ENCODE data around the gene MOGAT3.

Gene MOGAT3

DNA sequence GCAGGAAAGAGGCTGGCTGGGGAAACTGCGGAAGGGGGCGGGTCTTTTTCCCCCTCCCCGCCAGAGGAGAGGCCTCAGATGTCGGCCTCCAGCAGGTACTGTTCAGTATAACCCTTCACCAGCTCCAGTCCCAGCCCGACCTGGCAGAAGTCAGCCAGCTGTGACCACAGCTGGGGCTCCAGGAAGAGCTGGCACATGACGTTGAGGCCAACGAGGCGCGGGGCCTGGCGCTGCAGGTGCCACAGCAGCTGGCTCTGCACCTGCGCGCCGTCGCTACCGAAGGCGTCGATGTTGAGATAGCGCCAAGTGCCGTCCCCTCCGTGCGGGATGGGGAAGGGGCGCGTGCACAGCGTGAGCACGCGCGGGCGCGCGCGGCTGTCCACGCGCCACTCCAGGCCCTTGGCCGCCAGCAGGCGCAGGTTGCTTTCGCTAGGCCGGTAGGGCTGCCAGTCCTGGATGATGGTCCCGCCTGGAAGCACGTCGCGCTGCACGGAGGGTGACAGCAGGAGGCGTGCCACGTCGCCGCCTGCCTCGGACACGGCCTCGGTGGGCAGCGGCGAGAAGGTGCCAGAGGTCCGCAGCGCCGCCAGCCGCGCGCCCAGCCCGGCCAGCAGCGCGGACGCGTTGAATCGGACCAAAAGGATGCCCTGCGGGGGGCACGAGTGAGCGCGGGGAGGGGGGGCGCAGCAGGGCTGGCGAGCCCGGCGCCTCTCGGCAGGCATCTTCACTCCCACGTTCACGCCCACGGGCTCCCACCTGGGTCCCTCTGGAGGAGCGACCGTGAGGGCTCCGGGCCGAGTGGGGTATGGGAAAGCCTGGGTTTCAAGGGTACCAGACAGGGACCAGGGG lies 28.6 kb downstream of the MOGAT3 start:
- DNase-seq (ENCODE audit: low read depth) = no peak

DNA sequence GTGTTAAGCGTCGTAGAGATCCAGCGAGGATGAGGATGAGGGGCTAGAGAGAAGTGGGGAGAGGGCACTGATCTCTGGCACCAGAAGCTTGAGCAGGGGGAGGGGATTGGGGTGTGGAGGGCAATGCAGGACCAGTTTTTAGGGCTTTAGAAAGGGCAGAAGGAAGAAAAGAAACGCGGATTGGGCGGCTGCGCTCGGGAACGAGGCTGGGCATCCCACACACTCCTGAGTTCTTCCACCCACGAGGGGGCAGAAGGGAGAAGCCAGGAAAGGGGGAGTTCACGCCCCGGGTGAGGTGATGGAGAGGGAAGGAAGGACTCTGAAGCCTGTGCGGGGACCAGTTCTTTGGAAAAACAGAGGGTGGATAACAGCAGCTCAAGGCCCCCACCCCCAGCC lies 29.4 kb downstream of the MOGAT3 start:
- no peak for DNase-seq (ENCODE audit: low read depth)

DNA sequence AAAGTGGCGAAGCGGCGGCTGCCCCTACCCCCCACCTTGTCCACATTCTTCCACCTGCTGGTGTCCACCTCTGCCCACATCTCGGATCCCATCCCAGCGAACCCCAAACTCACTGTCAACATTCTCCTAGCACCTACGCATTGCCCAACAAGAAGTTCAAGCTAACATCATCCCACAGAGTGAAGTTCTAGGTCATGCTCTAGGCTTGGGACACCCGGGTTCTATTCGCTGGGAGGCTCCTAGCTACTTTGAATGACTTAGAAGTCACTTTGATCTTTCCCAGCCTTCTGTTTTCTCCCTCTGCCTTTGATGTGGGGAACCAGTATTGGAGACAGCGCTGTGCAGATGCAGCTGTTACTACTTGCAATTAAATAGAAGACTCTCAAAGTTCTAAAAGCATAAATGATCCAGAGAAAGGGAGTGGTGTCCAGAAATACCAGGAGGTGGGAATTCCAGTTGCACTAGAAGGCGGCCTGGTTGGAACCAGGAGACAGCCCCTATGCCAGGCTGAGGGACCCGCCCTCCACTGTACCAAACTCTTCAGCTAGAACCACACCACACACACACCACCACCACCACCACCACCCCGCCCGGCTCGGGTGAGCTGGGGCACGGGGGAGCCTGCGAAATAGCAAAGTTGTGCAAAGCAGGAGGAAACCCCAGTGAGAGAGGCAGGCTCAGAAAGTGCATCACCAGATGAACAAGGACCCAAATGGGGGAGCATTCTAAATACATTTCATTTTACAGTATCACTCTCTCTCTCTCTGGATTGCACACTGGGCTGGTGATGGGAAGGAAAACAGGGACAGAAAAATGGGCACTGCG lies 30.0 kb downstream of the MOGAT3 start:
- DNase-seq (ENCODE audit: low read depth) = no peak

DNA sequence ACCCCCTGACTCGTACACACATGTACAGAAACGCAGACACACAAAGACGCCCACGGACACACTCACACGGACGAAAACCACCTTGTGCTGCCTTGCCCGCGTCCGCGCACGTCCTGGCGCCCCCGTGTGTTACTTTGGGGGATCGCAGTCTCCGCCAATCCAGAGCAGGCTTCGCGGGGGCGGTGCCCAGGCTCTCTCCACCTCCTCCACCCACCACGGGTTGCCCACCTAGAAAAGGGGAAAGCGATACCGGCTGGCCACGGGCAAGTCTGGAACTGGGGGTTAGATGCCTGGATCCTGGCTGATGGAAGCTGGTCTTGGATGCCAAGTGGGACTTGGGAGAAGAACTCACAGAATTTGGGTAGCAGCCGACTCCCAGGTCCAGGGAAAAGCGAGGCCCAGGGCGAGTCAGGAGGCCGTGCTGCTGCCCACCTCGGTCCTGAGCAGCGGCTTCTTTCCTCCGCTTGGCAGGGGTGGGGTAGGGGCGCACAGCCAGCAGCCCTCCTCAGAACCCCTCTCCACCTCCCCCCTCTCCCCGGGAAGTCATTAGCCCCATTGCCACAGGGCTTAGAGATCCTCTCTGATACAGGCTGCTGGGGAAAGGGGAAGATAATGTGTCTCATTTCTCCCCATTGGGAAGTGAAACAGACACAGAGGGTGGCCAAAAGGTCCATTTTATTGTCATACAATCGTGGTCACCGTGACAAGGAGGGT lies 30.8 kb downstream of the MOGAT3 start:
- DNase-seq (ENCODE audit: low read depth) = peak; percentile 77

DNA sequence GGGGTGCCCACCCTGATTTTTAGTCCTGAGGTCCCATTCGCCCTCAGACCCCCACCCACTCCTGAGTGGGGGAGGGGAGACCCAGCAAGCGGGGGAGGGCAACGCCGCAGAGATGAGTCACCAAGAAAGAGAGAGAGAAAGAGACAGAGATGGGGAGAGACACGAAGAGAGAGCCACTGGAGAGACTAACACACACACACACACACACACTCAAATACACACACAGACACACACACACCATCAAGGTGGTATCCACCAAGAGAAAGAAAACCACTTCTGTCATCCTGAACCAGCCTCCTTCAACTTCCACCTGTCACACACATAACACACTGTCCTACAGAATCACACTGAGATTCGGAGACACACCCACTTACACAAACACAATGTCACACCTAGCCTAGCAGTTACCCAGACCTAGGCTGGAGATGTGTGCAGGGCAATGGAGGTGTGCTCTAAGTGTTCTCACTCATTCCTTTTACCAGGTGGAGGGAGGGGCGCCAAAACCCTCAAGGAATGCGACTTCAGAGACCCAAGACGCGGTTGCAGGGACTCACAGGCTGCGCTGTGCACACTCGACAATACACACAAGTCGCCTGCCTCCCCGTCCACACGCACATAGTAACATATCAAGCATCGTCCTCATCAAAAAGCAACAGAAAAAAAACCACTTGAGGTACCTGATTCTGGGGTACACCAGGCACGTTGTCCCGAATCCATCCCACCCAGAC lies 31.6 kb downstream of the MOGAT3 start:
- DNase-seq (ENCODE audit: low read depth) = no peak

DNA sequence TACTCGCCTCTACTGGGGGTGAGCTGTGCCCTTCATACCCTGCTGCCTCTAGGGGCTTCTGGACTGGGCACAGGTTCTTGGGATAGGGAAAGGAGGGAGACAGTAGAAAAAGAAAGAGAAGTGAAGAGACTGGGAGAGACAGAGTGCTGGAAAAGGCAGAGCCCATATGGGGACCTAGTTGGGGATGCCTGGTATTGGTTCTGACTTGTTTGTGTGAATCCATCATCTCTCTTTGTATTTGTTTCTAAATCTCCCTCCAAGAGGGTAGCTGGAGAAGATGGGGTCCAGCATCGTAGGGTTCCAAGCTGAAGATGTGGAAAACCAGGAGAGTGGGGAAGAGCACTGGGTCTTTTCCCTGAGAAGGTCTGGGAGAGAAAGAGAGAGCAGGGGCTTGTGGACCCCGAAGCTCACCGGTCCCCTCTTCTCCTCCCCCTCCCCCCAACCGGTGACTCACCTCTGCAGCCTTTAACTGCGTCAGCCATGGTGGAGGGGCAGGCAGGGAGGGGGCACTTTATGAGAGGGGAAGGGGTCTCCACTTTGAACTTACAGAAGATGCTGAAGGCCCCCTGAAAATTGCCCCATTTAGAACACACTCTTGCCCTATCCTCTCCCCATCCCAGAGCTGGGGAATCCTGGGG lies 32.3 kb downstream of the MOGAT3 start:
- DNase-seq (ENCODE audit: low read depth) = no peak

DNA sequence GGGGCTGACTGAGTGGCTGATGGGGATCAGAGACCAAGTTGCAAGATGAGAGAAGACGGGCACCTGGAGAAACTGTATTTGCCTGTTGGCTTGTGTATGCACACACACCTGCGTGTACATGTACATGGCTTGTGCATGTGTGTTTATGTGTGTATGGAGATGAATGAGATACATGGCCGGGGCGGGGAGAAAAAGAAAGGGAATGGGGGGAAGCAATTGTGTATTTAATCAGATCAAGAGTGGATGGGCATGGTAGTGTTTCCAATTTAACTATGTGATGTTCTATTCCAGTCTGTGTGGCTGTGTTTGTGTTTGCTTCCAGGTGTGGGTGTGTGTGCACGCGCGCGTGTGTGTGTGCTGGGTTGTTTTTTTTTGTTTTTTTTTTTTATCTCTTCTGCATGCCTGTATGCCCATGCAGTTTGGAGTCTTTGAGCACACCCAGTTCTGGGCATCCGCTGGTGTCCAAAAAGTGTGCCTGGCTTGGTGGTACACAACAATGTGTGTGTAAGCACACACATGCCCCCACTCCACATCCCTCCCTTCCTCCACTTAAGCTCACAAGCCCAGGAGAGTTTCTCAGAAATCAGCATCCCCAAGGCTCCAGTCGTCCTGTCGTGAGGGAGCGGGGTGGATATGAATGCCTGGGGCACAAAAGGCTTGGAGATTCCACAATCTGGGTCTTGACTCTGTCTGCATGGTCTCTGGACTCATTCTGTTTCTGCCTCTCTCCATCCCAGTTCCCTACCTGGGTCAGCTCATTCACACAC lies 33.0 kb downstream of the MOGAT3 start:
- DNase-seq (ENCODE audit: low read depth) = no peak

DNA sequence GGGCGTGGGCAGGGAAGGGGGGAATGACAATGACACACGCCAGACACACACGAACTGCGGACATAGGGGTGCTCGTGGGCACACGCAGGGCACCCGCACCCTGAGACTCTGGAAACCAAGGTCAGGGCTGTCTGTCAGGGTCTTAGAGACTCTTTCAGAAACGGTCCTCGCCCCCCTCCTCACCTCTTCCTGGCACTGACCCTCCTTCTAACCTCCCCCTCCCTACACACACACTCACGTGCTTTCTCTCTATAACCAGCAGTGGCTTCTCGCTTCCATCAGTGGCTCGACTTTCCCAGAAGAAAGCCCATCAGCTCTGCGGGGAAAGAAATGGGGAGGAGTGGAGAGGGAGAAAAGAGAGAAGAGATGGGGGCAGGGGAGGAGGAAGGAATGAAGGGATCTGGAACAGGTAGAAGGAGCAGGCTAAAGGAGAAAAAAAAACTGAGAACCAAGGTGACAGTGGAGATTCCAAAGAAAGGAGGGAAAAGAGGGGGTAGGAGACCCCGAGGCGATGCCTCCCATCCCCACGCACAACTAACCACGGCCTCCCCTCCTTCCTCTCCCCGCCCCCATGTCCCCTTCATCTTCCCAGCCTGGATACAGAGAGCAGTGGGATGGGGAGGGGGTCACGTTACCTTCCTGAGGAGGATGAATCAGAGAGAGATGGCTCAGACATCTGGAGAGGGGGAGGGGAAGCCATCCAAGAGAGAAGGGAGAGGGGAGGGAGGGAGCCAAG lies 33.8 kb downstream of the MOGAT3 start:
- no peak for DNase-seq (ENCODE audit: low read depth)

DNA sequence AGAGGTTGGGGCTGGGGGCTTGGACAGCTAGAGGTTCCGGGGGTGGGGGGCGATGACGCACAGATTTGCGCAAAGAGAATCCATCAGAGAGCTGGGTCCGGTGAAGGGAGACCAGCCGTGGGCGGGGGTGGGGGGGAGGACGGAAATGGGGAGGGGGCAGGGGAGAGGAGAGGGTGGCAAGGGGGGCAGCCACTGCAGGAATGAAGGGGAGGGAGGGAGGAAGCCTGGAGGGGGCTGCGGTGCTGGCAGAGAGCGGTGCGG lies 34.3 kb downstream of the MOGAT3 start:
- no peak for DNase-seq (ENCODE audit: low read depth)

DNA sequence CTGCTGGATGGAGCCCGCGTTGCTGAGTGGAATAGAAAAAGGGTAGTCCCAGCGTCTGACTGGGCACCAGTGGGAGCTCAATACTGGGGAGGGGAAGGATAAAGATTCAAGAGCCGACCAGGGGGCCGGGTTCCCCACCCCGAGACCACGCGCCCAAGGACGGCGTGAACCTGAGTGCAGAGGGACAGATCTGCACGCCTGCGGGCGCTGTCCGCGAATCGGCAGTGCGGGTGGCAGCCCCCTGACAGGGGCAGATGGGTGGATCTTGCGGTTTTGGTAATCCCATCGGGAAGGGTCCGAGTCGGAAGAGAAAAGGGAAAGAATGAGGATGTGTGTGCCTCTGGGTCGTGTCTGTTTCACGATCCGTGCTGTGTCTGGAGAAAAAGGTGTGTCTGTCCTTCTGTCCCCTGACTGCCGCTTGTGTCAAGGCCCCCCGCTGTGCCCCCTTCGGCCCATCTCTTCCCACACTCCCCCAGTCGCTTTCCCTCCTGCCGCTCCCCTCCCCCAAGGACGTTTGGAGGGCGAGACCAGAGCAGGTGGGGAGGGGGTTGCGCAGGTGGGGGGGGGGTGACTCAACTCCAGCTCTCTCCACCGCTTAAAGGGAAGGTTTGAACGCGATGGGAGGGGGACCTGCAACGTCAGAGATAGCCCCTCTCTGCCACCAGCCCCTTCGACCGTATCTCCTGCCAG lies 34.7 kb downstream of the MOGAT3 start:
- DNase-seq (ENCODE audit: low read depth) = no peak

DNA sequence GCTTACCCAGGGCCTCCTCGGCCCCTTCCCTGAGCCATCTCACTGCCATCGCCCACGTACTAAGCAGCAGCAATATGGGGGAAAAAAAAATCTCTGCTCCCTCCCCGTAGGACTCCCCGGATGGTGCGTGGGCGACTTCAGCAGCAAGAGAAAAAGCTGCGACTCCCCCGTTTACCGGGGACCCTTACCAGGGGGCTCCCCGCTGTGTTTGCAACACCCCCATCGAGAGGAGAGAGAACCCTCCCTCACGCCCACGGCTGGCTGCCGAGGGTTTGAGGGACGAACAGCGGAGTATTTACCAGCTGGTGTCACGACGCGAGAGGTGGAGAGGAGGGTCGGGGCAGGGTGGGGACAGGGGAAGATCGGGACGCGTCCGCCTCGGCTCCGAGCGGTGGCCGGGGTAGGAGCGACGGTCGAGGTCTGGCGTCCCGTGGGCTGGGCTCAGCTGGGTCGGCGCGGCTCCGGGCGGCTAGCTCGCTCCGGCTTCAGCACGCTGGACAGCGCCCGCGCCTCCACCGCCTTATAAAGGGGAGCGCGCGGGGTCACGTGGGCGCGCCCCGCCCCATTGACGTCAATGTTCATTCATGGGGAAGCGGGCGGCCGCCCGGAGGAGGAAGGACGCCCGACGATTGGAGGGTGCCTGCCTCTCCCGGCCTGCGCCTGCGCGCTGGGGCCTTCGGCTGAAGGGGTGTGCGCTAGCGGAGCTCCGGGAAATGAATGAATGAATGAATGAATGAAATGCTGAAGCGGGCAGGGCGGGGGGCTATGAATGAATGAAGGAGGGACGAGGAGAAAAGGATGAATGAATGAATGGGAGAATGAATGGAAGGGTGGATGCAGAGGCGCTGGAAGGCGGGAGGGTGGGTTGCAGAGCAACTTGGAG lies 35.5 kb downstream of the MOGAT3 start, which contains the start of gene VGF:
VGF (minus strand) TSS at position 495 of the 883 bp plus-strand sequence. CDS start 726 bp downstream, outside the sequence.
- DNase-seq (ENCODE audit: low read depth) = peak; percentile 87

DNA sequence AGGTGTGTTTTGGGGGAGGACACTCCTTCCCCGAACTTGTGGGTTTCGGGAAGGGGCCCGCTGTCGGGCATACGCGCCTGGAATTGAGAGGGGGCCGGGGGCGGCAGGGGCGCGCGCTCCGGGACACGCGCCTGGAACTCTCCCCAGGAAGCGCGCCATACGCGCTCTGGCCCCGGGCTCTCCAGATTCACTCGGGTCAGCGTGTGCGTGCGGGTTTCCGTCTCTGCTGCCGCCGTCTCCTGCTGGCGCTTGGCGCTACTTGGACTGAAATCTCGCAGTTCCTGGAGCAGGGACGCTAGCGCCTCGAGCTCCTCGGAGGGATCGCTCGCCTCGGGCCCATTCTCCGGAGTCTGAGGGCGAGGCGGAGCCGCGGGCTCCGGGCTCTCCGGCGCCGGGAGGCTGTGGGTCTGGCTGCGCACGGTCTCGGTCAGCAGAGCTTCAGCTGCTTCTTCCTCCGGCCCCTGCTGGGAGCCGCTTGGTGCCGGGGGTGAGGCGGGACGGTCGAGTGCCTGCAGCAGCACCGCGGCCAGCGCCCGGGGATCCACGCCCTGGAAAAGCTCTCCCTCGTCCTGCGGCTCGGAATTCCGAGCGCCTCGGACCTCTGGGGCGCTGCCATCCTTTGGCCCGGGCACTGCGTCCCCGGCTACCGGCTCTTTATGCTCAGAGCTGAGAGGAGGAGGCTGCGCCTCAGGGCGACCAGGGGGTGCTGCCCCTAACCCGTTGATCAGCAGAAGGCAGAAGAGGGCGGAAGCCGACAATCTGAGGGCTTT lies 36.6 kb downstream of the MOGAT3 start:
- DNase-seq (ENCODE audit: low read depth) = no peak

DNA sequence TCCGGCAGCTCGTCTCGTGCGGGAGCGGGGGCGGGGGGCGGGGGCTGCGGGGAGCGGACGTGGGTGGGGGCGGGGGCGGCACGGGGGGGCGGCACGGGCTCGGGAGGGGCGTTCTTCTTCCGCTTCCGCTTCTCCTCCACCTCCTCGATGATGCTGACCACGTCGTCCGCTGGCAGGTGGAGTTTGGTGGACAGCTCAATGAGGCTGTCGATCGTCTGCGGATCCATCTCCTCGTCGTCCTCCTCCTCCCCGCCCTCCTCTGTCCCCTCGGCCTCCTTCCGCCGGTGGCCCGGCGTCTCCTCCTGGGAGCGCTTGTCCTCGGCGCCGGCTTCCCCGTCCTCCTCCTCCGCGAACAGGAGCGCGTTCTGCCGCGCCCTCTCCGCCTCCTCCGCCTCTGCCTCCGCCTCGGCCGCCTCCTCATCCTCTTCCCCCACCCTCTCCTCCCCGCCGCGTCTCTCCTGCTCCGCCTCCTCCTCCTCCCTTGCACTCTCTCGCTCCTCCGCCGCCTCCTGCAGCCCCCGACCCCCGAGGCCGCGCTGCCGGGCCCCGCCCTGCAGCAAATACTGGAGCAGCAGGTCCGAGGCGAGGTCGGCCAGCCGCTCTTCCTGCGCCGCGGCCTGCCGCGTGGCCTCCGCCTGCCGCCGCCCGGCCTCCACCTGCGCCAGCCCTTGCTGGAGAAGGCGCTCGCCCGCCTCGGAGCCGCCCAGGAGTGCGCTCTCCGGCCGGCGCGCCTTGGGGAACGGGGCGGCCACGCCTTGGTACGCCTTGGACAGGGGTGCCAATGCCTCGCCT lies 37.4 kb downstream of the MOGAT3 start:
- DNase-seq (ENCODE audit: low read depth) = peak; percentile 48

DNA sequence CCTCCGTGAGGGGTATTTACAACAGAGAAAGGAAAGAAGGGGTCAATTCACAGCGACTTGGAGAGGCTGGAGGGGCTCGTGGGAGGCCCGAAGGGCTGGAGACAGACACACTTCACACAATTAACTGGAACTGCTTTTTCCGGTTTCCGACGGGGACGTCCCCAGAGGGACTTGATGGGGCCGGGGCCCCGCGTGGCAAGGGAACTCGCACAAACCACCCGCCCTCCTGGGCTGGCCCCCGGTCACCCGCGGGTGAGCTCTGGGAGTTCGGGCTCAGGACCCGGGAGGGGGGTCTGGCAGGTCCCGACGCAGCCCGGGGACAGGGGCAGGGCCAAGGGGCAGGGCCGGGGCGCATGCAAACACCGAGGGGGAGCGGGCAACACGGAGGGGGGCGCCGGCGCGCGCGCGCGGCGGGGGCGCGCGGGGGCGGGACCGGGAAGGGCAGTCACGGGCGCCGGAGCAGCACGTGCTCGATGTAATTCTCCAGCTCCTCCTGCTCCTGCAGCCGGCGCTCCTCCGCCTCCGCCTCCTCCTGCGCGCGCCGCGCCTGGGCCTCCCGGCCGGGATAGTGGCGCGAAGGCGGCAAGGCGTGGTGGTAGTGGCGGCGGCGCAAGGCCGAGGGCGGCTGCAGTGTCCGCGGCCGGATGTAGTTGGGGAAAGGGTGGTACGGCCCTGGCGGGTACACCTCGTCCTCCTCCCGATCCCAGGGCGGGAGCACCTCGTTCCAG lies 38.1 kb downstream of the MOGAT3 start:
- DNase-seq (ENCODE audit: low read depth) = no peak

DNA sequence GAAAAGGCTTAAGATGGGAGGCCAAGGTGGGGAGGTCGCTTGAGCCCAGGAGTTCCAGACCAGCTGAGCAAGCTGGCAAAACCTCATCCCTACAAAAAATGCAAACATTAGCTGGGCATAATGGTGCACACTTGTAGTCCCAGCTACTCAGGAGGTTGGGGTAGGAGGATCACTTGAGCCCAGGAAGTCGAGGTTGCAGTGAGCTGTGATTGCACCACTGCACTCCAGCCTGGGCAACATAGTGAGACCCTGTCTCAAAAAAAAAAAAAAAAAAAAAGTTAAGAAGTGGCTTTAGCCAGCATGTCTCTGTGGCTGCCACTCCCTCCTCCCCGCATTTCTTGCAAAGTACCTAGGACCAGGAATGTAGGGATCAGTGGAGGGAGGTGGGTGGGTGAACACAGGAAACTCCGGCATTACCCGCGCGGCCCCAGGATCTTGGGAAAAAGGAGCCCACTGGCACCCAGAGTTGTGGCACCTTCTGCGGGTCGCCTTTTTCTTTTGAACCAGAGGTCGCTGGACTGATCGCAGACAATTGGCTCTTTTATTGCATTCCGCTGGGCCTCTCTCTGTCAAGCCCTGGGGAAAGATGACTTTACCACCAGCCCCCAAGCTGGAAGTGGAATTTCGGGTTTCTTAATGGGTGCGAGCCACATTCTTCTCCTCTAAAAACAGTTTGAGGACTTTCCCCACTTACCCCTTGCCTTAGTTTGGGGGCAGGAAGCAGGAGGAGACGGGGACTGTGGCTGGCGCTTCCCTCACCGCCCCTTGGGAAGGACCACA lies 39.0 kb downstream of the MOGAT3 start:
- DNase-seq (ENCODE audit: low read depth) = no peak
